Liver (tissue), 9 donors: ENCODE measurements around the gene RBKS. TPM values are rescaled to one million over a fixed set of nuclear protein-coding genes. Genes with fewer than 3 reads are reported as not detected.

Source experiments
- DNase-seq: peaks from one replicate; pipeline ENCODE4 v3.0.0-alpha.2; 2017; ENCODE audit warnings: low spot score
- H3K27ac ChIP-seq, 2 donors: one replicate each; pipeline ENCODE4 v1.7.0; 2013; ENCODE audit warnings: inconsistent platforms in 2 of 2, low read length in 2 of 2, control low read depth in 1 of 2, low read depth in 1 of 2, mild to moderate bottlenecking in 1 of 2
- H3K27me3 ChIP-seq, 4 donors: one replicate each; pipeline versions ENCODE4 v1.6.1 to v1.7.0; 2013; ENCODE audit warnings: low read length in 3 of 4, inconsistent platforms in 1 of 4, mild to moderate bottlenecking in 1 of 4, moderate library complexity in 1 of 4; ENCODE audit not compliant: control insufficient read depth in 4 of 4, insufficient read depth in 4 of 4
- H3K36me3 ChIP-seq, 4 donors: one replicate each; pipeline versions ENCODE4 v1.6.1 to v1.7.0; 2013; ENCODE audit warnings: low read length in 3 of 4, mild to moderate bottlenecking in 3 of 4, low read depth in 1 of 4, moderate library complexity in 1 of 4; ENCODE audit not compliant: control insufficient read depth in 4 of 4, insufficient read depth in 3 of 4
- H3K4me1 ChIP-seq, 4 donors: one replicate each; pipeline versions ENCODE4 v1.6.1 to v1.7.0; 2013; ENCODE audit warnings: low read length in 3 of 4, mild to moderate bottlenecking in 3 of 4, moderate library complexity in 1 of 4; ENCODE audit not compliant: control insufficient read depth in 4 of 4, insufficient read depth in 4 of 4
- H3K4me3 ChIP-seq, 3 donors: one replicate each; pipeline versions ENCODE4 v1.6.1 to v1.7.0; 2013; ENCODE audit warnings: low read length in 3 of 3, control low read depth in 1 of 3, low read depth in 1 of 3, mild to moderate bottlenecking in 1 of 3
- H3K9ac ChIP-seq, 2 donors: one replicate each; pipeline ENCODE4 v1.7.0; 2013; ENCODE audit warnings: low read length in 2 of 2, mild to moderate bottlenecking in 2 of 2, moderate library complexity in 2 of 2, control low read depth in 1 of 2, low read depth in 1 of 2
- H3K9me3 ChIP-seq, 4 donors: one replicate each; pipeline versions ENCODE4 v1.6.1 to v1.7.0; 2013; ENCODE audit warnings: low read length in 3 of 4; ENCODE audit not compliant: control insufficient read depth in 4 of 4
- ATF3 ChIP-seq: IDR thresholded peaks from 2 replicates; pipeline ENCODE4 v1.6.1; 2016; ENCODE audit warnings: antibody characterized with exemption
- EGR1 ChIP-seq, 2 donors: IDR thresholded peaks; 2 replicates each; pipeline ENCODE4 v1.6.1; 2016 to 2018; ENCODE audit warnings: antibody characterized with exemption in 2 of 2, low read depth in 2 of 2
- GABPA ChIP-seq, 2 donors: IDR thresholded peaks in 1 of 2; conservative IDR thresholded peaks in 1 of 2; 2 replicates each; pipeline ENCODE4 v1.6.1; 2016; ENCODE audit warnings: antibody characterized with exemption in 2 of 2, mild to moderate bottlenecking in 1 of 2, moderate library complexity in 1 of 2
- HNF4A ChIP-seq, 2 donors: conservative IDR thresholded peaks; 2 replicates each; pipeline ENCODE4 v1.6.1; 2016; ENCODE audit warnings: antibody characterized with exemption in 2 of 2, mild to moderate bottlenecking in 2 of 2
- HNF4G ChIP-seq: IDR thresholded peaks from 2 replicates; pipeline ENCODE4 v1.6.1; 2016; ENCODE audit warnings: antibody characterized with exemption
- JUND ChIP-seq, 2 donors: IDR thresholded peaks; 2 replicates each; pipeline ENCODE4 v1.6.1; 2016; ENCODE audit warnings: antibody characterized with exemption in 2 of 2
- NR2F2 ChIP-seq: IDR thresholded peaks from 2 replicates; pipeline ENCODE4 v1.6.1; 2016; ENCODE audit warnings: antibody characterized with exemption
- RAD21 ChIP-seq, 2 donors: IDR thresholded peaks; 2 replicates each; pipeline ENCODE4 v1.6.1; 2016; ENCODE audit warnings: antibody characterized with exemption in 2 of 2, mild to moderate bottlenecking in 2 of 2
- RXRA ChIP-seq, 2 donors: IDR thresholded peaks; 2 replicates each; pipeline ENCODE4 v1.6.1; 2017 to 2018; ENCODE audit warnings: antibody characterized with exemption in 2 of 2, mild to moderate bottlenecking in 1 of 2
- SP1 ChIP-seq: IDR thresholded peaks from 2 replicates; pipeline ENCODE4 v1.6.1; 2018; ENCODE audit warnings: antibody characterized with exemption, mild to moderate bottlenecking
- TAF1 ChIP-seq: conservative IDR thresholded peaks from 2 replicates; pipeline ENCODE4 v1.6.1; 2016; ENCODE audit warnings: antibody characterized with exemption, mild to moderate bottlenecking
- YY1 ChIP-seq: IDR thresholded peaks from 2 replicates; pipeline ENCODE4 v1.6.1; 2016; ENCODE audit warnings: antibody characterized with exemption, mild to moderate bottlenecking
- WGBS: extraction: QIAGEN DNeasy Blood & Tissue Kit; methylation state at CpG from one replicate; pipeline ENCODE4 v1.1.7; 2013; 5-methylcytosine and 5-hydroxymethylcytosine counted together
- polyA plus RNA-seq, 2 donors: library from polyadenylated mRNA; stranded (reverse) in 1 of 2; unstranded in 1 of 2; fragments of 200-250 nt in 1 of 2; fragments of >200 nt in 1 of 2; fragmentation: Nextera tagmentation in 1 of 2; extraction: Ambion mirVana in 1 of 2; gene quantifications; one replicate each; pipeline versions ENCODE4 v1.2.1 to v1.2.3, GENCODE V29; 2013 to 2015
- total RNA-seq, 2 donors: library from RNA; depleted of rRNA; stranded (reverse); fragments of >200 nt; gene quantifications; one replicate each; pipeline ENCODE4 v1.2.3, GENCODE V29; 2014
- TF ChIP-seq, protein P1 (sequence below): IDR thresholded peaks from 2 replicates; pipeline ENCODE4 v1.6.1; 2016; ENCODE audit warnings: antibody characterized with exemption
- TF ChIP-seq, protein P2 (sequence below): IDR thresholded peaks from 2 replicates; pipeline ENCODE4 v1.6.1; 2016; ENCODE audit warnings: antibody characterized with exemption
- TF ChIP-seq, protein P3 (sequence below): IDR thresholded peaks from 2 replicates; pipeline ENCODE4 v1.6.1; 2016; ENCODE audit warnings: antibody characterized with exemption, mild to moderate bottlenecking
- TF ChIP-seq, protein P4 (sequence below): fragments of 150-350 bp; IDR thresholded peaks from 2 replicates; pipeline ENCODE4 v1.5.1; 2017; ENCODE audit warnings: improper control_type of control experiment, low read depth, low read length; ENCODE audit not compliant: missing input control
- donor health status: healthy.
- donor health status: healthy.
- donor health status: healthy.
- donor health status: healthy.
- donor health status: healthy.

RBKS gene
- total and polyA plus RNA-seq, 4 donors = 6.3 to 18.8 (median 15.2) TPM

- TF ChIP-seq, protein P1, sequence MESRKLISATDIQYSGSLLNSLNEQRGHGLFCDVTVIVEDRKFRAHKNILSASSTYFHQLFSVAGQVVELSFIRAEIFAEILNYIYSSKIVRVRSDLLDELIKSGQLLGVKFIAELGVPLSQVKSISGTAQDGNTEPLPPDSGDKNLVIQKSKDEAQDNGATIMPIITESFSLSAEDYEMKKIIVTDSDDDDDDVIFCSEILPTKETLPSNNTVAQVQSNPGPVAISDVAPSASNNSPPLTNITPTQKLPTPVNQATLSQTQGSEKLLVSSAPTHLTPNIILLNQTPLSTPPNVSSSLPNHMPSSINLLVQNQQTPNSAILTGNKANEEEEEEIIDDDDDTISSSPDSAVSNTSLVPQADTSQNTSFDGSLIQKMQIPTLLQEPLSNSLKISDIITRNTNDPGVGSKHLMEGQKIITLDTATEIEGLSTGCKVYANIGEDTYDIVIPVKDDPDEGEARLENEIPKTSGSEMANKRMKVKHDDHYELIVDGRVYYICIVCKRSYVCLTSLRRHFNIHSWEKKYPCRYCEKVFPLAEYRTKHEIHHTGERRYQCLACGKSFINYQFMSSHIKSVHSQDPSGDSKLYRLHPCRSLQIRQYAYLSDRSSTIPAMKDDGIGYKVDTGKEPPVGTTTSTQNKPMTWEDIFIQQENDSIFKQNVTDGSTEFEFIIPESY = no peak
- TF ChIP-seq, protein P2, sequence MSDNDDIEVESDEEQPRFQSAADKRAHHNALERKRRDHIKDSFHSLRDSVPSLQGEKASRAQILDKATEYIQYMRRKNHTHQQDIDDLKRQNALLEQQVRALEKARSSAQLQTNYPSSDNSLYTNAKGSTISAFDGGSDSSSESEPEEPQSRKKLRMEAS = no peak
These were observed 58.7 kb downstream of the RBKS start (continued) for GRCh38 chr2:27831279-27832050.

DNA sequence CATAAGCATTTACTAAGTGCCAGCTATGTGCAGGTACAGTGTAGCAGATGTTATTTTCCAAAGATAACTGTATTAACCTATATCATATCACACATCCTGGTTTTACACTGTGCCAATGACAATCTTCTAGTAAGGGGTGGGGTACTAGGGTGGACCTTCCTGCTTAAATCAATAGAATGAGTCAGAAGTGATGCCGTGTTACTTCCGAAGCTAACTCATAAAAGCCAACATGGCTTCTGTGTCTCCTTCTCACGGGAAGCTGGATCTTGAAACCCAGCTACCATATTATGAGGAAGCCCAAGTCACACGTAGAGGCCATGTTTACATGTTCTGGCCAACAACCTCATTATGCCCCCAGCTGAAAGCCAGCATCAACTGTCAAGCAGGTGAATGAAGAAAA, 59.5 kb downstream of the RBKS start:
- TF ChIP-seq GABPA (IDR thresholded peaks at IDR 0.05 in 1 of 2, conservative IDR thresholded peaks at IDR 0.05 in 1 of 2) (no peak), HNF4A (conservative IDR thresholded peaks at IDR 0.05) (no peak), TAF1 (no peak), NR2F2 (no peak)
- TF ChIP-seq, protein P1 = no peak
- no peak overlapping the region for H3K9ac ChIP-seq
- no peaks in the 10 kb centered on the region for H3K27me3 ChIP-seq
- DNase-seq = no peak
- no peaks in the 10 kb centered on the region for H3K9me3 ChIP-seq
- 94% methylated on average over 4 of the region's 4 CpGs for WGBS
- H3K27ac ChIP-seq = no peak overlapping the region
- peaks cover 8 to 44% (median 16%) of the 10 kb centered on the region in 4 donors for H3K36me3 ChIP-seq
- H3K4me1 ChIP-seq = no peaks in the 10 kb centered on the region
- no peak overlapping the region for H3K4me3 ChIP-seq

GRCh38 chr2:27829791-27830190, 60.4 kb downstream of the RBKS start:
- 86% methylated on average over 3 of the region's 3 CpGs for WGBS
- Histone ChIP-seq H3K36me3 (peaks cover 9 to 46% (median 18%) of the 10 kb centered on the region in 4 donors), H3K4me1 (no peaks in the 10 kb centered on the region), H3K9me3 (no peaks in the 10 kb centered on the region), H3K27ac (no peak overlapping the region), H3K9ac (no peak overlapping the region), H3K4me3 (no peak overlapping the region), H3K27me3 (no peaks in the 10 kb centered on the region)
- TF ChIP-seq, protein P3, sequence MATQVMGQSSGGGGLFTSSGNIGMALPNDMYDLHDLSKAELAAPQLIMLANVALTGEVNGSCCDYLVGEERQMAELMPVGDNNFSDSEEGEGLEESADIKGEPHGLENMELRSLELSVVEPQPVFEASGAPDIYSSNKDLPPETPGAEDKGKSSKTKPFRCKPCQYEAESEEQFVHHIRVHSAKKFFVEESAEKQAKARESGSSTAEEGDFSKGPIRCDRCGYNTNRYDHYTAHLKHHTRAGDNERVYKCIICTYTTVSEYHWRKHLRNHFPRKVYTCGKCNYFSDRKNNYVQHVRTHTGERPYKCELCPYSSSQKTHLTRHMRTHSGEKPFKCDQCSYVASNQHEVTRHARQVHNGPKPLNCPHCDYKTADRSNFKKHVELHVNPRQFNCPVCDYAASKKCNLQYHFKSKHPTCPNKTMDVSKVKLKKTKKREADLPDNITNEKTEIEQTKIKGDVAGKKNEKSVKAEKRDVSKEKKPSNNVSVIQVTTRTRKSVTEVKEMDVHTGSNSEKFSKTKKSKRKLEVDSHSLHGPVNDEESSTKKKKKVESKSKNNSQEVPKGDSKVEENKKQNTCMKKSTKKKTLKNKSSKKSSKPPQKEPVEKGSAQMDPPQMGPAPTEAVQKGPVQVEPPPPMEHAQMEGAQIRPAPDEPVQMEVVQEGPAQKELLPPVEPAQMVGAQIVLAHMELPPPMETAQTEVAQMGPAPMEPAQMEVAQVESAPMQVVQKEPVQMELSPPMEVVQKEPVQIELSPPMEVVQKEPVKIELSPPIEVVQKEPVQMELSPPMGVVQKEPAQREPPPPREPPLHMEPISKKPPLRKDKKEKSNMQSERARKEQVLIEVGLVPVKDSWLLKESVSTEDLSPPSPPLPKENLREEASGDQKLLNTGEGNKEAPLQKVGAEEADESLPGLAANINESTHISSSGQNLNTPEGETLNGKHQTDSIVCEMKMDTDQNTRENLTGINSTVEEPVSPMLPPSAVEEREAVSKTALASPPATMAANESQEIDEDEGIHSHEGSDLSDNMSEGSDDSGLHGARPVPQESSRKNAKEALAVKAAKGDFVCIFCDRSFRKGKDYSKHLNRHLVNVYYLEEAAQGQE = no peak
- no peak for TF ChIP-seq HNF4G
- no peak for TF ChIP-seq YY1
- TF ChIP-seq GABPA (IDR thresholded peaks at IDR 0.05 in 1 of 2, conservative IDR thresholded peaks at IDR 0.05 in 1 of 2) = no peak
- TF ChIP-seq EGR1 (IDR thresholded peaks at IDR 0.05; ENCODE audit: low read depth in 2 of 2) = no peak
- no peak for TF ChIP-seq RXRA (IDR thresholded peaks at IDR 0.05)
- TF ChIP-seq JUND (IDR thresholded peaks at IDR 0.05) = no peak
- TF ChIP-seq, protein P4, sequence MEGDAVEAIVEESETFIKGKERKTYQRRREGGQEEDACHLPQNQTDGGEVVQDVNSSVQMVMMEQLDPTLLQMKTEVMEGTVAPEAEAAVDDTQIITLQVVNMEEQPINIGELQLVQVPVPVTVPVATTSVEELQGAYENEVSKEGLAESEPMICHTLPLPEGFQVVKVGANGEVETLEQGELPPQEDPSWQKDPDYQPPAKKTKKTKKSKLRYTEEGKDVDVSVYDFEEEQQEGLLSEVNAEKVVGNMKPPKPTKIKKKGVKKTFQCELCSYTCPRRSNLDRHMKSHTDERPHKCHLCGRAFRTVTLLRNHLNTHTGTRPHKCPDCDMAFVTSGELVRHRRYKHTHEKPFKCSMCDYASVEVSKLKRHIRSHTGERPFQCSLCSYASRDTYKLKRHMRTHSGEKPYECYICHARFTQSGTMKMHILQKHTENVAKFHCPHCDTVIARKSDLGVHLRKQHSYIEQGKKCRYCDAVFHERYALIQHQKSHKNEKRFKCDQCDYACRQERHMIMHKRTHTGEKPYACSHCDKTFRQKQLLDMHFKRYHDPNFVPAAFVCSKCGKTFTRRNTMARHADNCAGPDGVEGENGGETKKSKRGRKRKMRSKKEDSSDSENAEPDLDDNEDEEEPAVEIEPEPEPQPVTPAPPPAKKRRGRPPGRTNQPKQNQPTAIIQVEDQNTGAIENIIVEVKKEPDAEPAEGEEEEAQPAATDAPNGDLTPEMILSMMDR = no peak
- no peak for TF ChIP-seq HNF4A (conservative IDR thresholded peaks at IDR 0.05)
- no peak for TF ChIP-seq ATF3
- no peak for TF ChIP-seq TAF1
- no peak for TF ChIP-seq RAD21 (IDR thresholded peaks at IDR 0.05)
- TF ChIP-seq NR2F2 = no peak
- TF ChIP-seq SP1 = no peak
- no peak for DNase-seq
